WTC11 (cell line): Measurements from ENCODE around the gene STK31. TPM values are rescaled to one million over a fixed set of nuclear protein-coding genes. Genes with fewer than 3 reads are reported as not detected.
"Not testable (repeated sequence)": the region's sequence is repeated elsewhere in the genome, so short reads cannot be mapped to it uniquely, and the experiment has no call there.

ENCODE experiments used
- ATAC-seq: fragments of 200-7000 bp; cut with Tn5 transposase; 2 replicates; pipeline ENCODE4 v1.10.0; 2021; ENCODE audit warnings: mild to moderate bottlenecking, moderate library complexity
- CTCF ChIA-PET: fragments of 300-600 bp; sonication (Branson Sonifier 250); formaldehyde crosslinking; loops from one replicate; lab custom pipeline; 2021; ENCODE audit warnings: antibody characterized with exemption; lab: Charles Lee
- POLR2A ChIA-PET: fragments of 350-600 bp; sonication (Branson Sonifier 250); formaldehyde crosslinking; loops from one replicate; lab custom pipeline; 2021; ENCODE audit warnings: antibody characterized with exemption; lab: Charles Lee
- DNase-seq: peaks from one replicate; pipeline ENCODE4 v3.0.0; 2021; ENCODE audit warnings: low spot score
- H3K27ac Mint-ChIP-seq: 2 replicates; pipeline ENCODE4 v1.8.0; 2021; ENCODE audit warnings: mixed read lengths
- H3K27me3 Mint-ChIP-seq: 2 replicates; pipeline ENCODE4 v1.8.0; 2021; ENCODE audit warnings: low read depth, mild to moderate bottlenecking, moderate library complexity, mixed read lengths
- H3K36me3 Mint-ChIP-seq: 2 replicates; pipeline ENCODE4 v1.8.0; 2021; ENCODE audit warnings: mixed read lengths
- H3K4me1 Mint-ChIP-seq: 2 replicates; pipeline ENCODE4 v1.8.0; 2022; ENCODE audit warnings: mixed read lengths
- H3K4me3 Mint-ChIP-seq: 2 replicates; pipeline ENCODE4 v1.8.0; 2021; ENCODE audit warnings: mild to moderate bottlenecking, moderate library complexity, mixed read lengths
- H3K9me3 Mint-ChIP-seq: 2 replicates; pipeline ENCODE4 v1.8.0; 2021; ENCODE audit warnings: mixed read lengths
- CTCF ChIP-seq: fragments of 200-600 bp; IDR thresholded peaks from 2 replicates; pipeline ENCODE4 v1.8.0; 2022; ENCODE audit warnings: antibody characterized with exemption
- FOXP4 ChIP-seq: sonication (generic); formaldehyde crosslinking; IDR thresholded peaks from 2 replicates; pipeline ENCODE4 v1.8.0; 2022; ENCODE audit warnings: mild to moderate bottlenecking, missing genetic modification reagents
- HMGXB4 ChIP-seq: sonication (generic); formaldehyde crosslinking; IDR thresholded peaks from 2 replicates; pipeline ENCODE4 v1.8.1; 2023; ENCODE audit warnings: mild to moderate bottlenecking, moderate library complexity, missing genetic modification reagents
- NR3C1 ChIP-seq: sonication (generic); formaldehyde crosslinking; conservative IDR thresholded peaks from 2 replicates; pipeline ENCODE4 v1.8.1; 2023; ENCODE audit warnings: low read depth, mild to moderate bottlenecking, missing genetic modification reagents
- TCF7 ChIP-seq: sonication (generic); formaldehyde crosslinking; IDR thresholded peaks from 2 replicates; pipeline ENCODE4 v1.8.0; 2022; ENCODE audit warnings: mild to moderate bottlenecking, low read depth, missing genetic modification reagents, moderate library complexity
- ZNF281 ChIP-seq: sonication (generic); formaldehyde crosslinking; IDR thresholded peaks from 2 replicates; pipeline ENCODE4 v1.8.0; 2023; ENCODE audit warnings: mild to moderate bottlenecking, missing genetic modification reagents
- total RNA-seq: library from RNA; stranded (reverse); gene quantifications from 3 replicates; pipeline ENCODE4 v1.2.3, GENCODE V29; 2021

Gene STK31
- total RNA-seq, 1 experiment from 2014 or later = 0.42 TPM

- no peak overlapping the region for H3K4me3 Mint-ChIP-seq
- H3K9me3 Mint-ChIP-seq = peaks cover 31% of the 10 kb centered on the region
- DNase-seq = no peak
- no peak overlapping the region for H3K27ac Mint-ChIP-seq
- H3K27me3 Mint-ChIP-seq = no peaks in the 10 kb centered on the region
- CTCF ChIA-PET = no interaction called here
- no peak for ATAC-seq
- TF ChIP-seq CTCF = peak; percentile 66
- no peak for TF ChIP-seq ZNF281
- POLR2A ChIA-PET = no interaction called here
- H3K4me1 Mint-ChIP-seq = no peaks in the 10 kb centered on the region
- peaks cover 11% of the 10 kb centered on the region for H3K36me3 Mint-ChIP-seq
Observed at GRCh38 chr7:23811540-23811939, 101.5 kb downstream of the STK31 start.

GRCh38 chr7:23828125-23828524 lies 118.1 kb downstream of the STK31 start:
- ATAC-seq, CTCF ChIA-PET, H3K4me3 Mint-ChIP-seq, POLR2A ChIA-PET, DNase-seq, H3K27ac Mint-ChIP-seq, H3K4me1 Mint-ChIP-seq: not testable (repeated sequence)
- Mint-ChIP-seq H3K36me3 (peaks cover 43% of the 10 kb centered on the region), H3K9me3 (peaks cover 77% of the 10 kb centered on the region), H3K27me3 (peaks cover 18% of the 10 kb centered on the region)

- H3K27ac Mint-ChIP-seq = not testable (repeated sequence)
Observed at GRCh38 chr7:23832733-23833132, 122.7 kb downstream of the STK31 start.

GRCh38 chr7:23833405-23833804 lies 123.4 kb downstream of the STK31 start:
- ATAC-seq (no peak), DNase-seq (no peak)
- Mint-ChIP-seq H3K9me3 (peaks cover 95% of the 10 kb centered on the region), H3K4me3 (no peak overlapping the region), H3K27ac (no peak overlapping the region), H3K36me3 (peaks cover 54% of the 10 kb centered on the region), H3K4me1 (no peaks in the 10 kb centered on the region), H3K27me3 (peaks cover 13% of the 10 kb centered on the region)
- POLR2A ChIA-PET = no interaction called here
- CTCF ChIA-PET = no interaction called here
- no peak for TF ChIP-seq NR3C1
- no peak for TF ChIP-seq FOXP4 (CRISPR knock-in tag)
- no peak for TF ChIP-seq TCF7 (CRISPR knock-in tag)
- TF ChIP-seq HMGXB4 (CRISPR knock-in tag) = no peak

More at GRCh38 chr7:23832733-23833132, 122.7 kb downstream of the STK31 start:
- H3K27me3 Mint-ChIP-seq = peaks cover 12% of the 10 kb centered on the region
- H3K4me3 Mint-ChIP-seq, DNase-seq, CTCF ChIA-PET, H3K4me1 Mint-ChIP-seq, ATAC-seq, POLR2A ChIA-PET: not testable (repeated sequence)
- H3K9me3 Mint-ChIP-seq = peaks cover 96% of the 10 kb centered on the region
- peaks cover 55% of the 10 kb centered on the region for H3K36me3 Mint-ChIP-seq

- CTCF ChIA-PET = interaction anchor here (1.0 kb wide), 1 partner anchor 213 kb away, joined by 3 read pairs; no protein-coding TSS in a partner anchor
- peaks cover 13% of the 10 kb centered on the region for H3K27me3 Mint-ChIP-seq
- H3K36me3 Mint-ChIP-seq, H3K4me1 Mint-ChIP-seq, H3K27ac Mint-ChIP-seq, POLR2A ChIA-PET, H3K4me3 Mint-ChIP-seq: not testable (repeated sequence)
- peak; percentile 44 for DNase-seq
- peaks cover 45% of the 10 kb centered on the region for H3K9me3 Mint-ChIP-seq
- peak; percentile 80 for ATAC-seq
Observed at GRCh38 chr7:23844837-23845236, 134.8 kb downstream of the STK31 start.
